KMS-11 (cell line): Measurements from ENCODE around the gene MCTP1.

Experiments
- H2AFZ ChIP-seq: fragments of 200-600 bp; sonication (generic); 2 replicates; pipeline ENCODE4 v1.6.1; 2016; ENCODE audit warnings: antibody characterized with exemption, mixed run types, low read depth
- H3K27ac ChIP-seq: fragments of 200-600 bp; sonication (generic); 2 replicates; pipeline ENCODE4 v1.6.1; 2016; ENCODE audit warnings: mild to moderate bottlenecking, mixed run types
- H3K27me3 ChIP-seq: fragments of 200-600 bp; sonication (generic); 2 replicates; pipeline ENCODE4 v1.6.1; 2017; ENCODE audit warnings: mild to moderate bottlenecking, low read depth, mixed run types, moderate library complexity; ENCODE audit not compliant: insufficient read depth
- H3K36me3 ChIP-seq: fragments of 200-600 bp; sonication (generic); 2 replicates; pipeline ENCODE4 v1.6.1; 2017; ENCODE audit warnings: mild to moderate bottlenecking, mixed run types; ENCODE audit not compliant: insufficient read depth
- H3K4me1 ChIP-seq: fragments of 200-600 bp; sonication (generic); 2 replicates; pipeline ENCODE4 v1.6.1; 2016; ENCODE audit warnings: mild to moderate bottlenecking, low read depth, mixed run types; ENCODE audit not compliant: poor library complexity, severe bottlenecking
- H3K4me2 ChIP-seq: fragments of 200-600 bp; sonication (generic); 2 replicates; pipeline ENCODE4 v1.7.0; 2016; ENCODE audit warnings: mild to moderate bottlenecking, mixed run types
- H3K4me3 ChIP-seq: fragments of 200-600 bp; sonication (generic); IDR thresholded peaks from 2 replicates; pipeline ENCODE4 v1.6.1; 2017; ENCODE audit warnings: low read depth, low read length, mixed read lengths; ENCODE audit not compliant: insufficient read depth
- H3K79me2 ChIP-seq: fragments of 200-600 bp; sonication (generic); 2 replicates; pipeline ENCODE4 v1.6.1; 2016; ENCODE audit warnings: low read depth, mixed run types; ENCODE audit not compliant: insufficient read depth
- H3K9ac ChIP-seq: fragments of 200-600 bp; sonication (generic); 2 replicates; pipeline ENCODE4 v1.6.1; 2016; ENCODE audit warnings: mild to moderate bottlenecking, mixed run types
- H4K20me1 ChIP-seq: fragments of 200-600 bp; sonication (generic); 2 replicates; pipeline ENCODE4 v1.6.1; 2016; ENCODE audit warnings: mild to moderate bottlenecking, mixed run types; ENCODE audit not compliant: insufficient read depth
- TF ChIP-seq, protein P1 (sequence below): fragments of 200-600 bp; sonication (generic); conservative IDR thresholded peaks from 2 replicates; pipeline ENCODE4 v1.6.1; 2017; ENCODE audit warnings: low read depth, mild to moderate bottlenecking, antibody characterized with exemption, low read length, moderate library complexity, mixed read lengths

The MCTP1 gene

DNA sequence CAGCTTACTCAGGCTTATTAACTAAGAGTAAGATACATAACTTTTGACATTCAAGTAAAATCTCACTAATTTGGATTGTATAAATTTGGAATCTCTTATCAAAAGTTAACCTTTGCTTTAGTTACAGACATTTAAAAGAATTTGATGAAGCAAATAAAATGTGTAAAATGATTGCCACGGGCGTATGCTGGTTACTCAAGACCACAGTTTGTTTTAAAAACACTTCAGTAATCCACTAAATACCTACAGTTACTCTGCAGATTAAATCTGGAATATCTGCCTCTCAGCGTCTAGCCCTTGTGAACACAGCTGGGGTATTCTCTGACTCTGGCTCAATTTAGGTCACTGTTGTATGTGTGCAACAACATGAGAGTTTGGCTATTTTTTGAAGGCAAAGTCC is 143.8 kb downstream of the MCTP1 start:
- no peak overlapping the region for H3K4me3 ChIP-seq
- TF ChIP-seq, protein P1, sequence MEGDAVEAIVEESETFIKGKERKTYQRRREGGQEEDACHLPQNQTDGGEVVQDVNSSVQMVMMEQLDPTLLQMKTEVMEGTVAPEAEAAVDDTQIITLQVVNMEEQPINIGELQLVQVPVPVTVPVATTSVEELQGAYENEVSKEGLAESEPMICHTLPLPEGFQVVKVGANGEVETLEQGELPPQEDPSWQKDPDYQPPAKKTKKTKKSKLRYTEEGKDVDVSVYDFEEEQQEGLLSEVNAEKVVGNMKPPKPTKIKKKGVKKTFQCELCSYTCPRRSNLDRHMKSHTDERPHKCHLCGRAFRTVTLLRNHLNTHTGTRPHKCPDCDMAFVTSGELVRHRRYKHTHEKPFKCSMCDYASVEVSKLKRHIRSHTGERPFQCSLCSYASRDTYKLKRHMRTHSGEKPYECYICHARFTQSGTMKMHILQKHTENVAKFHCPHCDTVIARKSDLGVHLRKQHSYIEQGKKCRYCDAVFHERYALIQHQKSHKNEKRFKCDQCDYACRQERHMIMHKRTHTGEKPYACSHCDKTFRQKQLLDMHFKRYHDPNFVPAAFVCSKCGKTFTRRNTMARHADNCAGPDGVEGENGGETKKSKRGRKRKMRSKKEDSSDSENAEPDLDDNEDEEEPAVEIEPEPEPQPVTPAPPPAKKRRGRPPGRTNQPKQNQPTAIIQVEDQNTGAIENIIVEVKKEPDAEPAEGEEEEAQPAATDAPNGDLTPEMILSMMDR, result no peak

DNA sequence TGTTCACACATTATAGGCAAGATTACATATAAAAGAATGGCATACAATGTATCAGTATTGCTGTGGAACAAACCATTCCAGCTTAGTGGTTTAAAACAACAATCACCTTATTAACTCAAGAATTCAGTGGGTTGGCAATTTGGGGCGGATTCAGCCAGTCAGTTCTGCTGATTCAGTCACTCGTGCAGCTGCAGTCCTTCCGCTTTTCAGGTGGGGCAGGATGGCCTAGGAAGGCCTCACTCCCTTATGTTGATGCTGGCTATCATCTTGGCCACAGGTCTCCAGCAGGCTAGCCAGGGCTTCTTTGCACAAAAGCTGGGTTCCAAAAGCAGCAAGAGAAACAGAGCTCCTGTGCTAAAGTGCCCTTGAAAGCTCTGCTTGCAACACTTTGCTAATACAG is 150.6 kb downstream of the MCTP1 start:
- H3K4me3 ChIP-seq, result no peak overlapping the region
- no peak overlapping the region for H3K27ac ChIP-seq
- no peak overlapping the region for H3K4me2 ChIP-seq
- no peaks in the 10 kb centered on the region for H3K4me1 ChIP-seq
- H3K27me3 ChIP-seq, result no peaks in the 10 kb centered on the region
- no peaks in the 10 kb centered on the region for H3K36me3 ChIP-seq
- no peak overlapping the region for H2AFZ ChIP-seq
- TF ChIP-seq, protein P1, result no peak
- H3K9ac ChIP-seq, result no peak overlapping the region
- H4K20me1 ChIP-seq, result no peaks in the 10 kb centered on the region
- H3K79me2 ChIP-seq, result no peaks in the 10 kb centered on the region

More for the DNA sequence above, 143.8 kb downstream of the MCTP1 start:
- Histone ChIP-seq H3K9ac (no peak overlapping the region), H3K4me1 (no peaks in the 10 kb centered on the region), H4K20me1 (no peaks in the 10 kb centered on the region), H3K27me3 (no peaks in the 10 kb centered on the region), H3K79me2 (no peaks in the 10 kb centered on the region), H3K36me3 (no peaks in the 10 kb centered on the region), H2AFZ (no peak overlapping the region), H3K4me2 (no peak overlapping the region), H3K27ac (no peak overlapping the region)

DNA sequence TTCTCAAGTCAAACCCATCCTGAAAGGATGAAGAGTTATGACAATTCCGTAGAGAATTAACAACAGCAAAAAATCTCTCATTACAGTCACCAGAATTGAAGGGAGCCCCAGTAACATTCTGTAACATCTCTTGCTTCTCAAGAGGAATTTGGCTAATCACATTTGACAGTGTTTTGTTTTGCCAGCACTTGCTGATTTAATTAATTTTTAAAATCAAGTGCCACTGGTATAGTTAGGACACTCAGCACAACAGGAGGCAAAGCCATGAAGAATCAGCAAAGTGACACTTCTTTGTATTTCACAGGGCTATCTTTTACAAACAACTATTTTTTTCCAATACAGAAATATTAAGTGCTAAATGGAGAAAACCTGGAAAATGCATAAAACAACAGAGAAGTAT is 152.8 kb downstream of the MCTP1 start:
- H3K4me3 ChIP-seq, result no peak overlapping the region
- H3K36me3 ChIP-seq, result no peaks in the 10 kb centered on the region
- no peaks in the 10 kb centered on the region for H3K79me2 ChIP-seq
- no peaks in the 10 kb centered on the region for H3K4me1 ChIP-seq
- TF ChIP-seq, protein P1, result no peak
- no peaks in the 10 kb centered on the region for H3K27me3 ChIP-seq
- no peak overlapping the region for H2AFZ ChIP-seq
- H3K9ac ChIP-seq, result no peak overlapping the region
- no peak overlapping the region for H3K4me2 ChIP-seq
- H4K20me1 ChIP-seq, result no peaks in the 10 kb centered on the region
- no peak overlapping the region for H3K27ac ChIP-seq

DNA sequence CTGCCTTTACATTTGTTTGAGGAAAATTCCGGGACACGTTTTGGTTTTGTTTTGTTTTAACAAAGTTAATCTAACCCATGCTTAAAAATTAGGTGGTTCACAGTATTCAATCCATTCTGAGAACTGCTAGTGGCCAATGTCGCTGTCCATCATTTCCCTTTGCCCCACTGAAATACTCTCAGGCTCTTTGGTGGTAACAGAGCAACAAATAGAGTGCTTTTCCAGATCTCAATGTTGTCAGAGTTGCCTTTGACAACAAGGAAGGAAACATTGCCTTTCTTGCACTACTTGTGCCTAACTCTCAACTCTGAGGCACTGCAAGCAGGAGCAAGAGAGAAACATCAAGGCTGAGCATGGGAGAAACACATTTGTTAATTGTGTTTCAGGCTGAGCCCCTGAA is 154.0 kb downstream of the MCTP1 start:
- Histone ChIP-seq H2AFZ (no peak overlapping the region), H4K20me1 (no peaks in the 10 kb centered on the region), H3K36me3 (no peaks in the 10 kb centered on the region), H3K27ac (no peak overlapping the region), H3K27me3 (no peaks in the 10 kb centered on the region), H3K4me2 (no peak overlapping the region), H3K4me1 (no peaks in the 10 kb centered on the region), H3K79me2 (no peaks in the 10 kb centered on the region), H3K9ac (no peak overlapping the region), H3K4me3 (no peak overlapping the region)
- TF ChIP-seq, protein P1, result no peak
